Measurements from ENCODE around the gene STS.

The STS gene

GRCh38 chrX:7116081-7116480, 31.4 kb upstream of the STS start:
- Histone ChIP-seq H3K36me3 (ENCODE audit: insufficient read depth, low read length) (no peaks in the 10 kb centered on the region), H3K27ac (ENCODE audit: low read depth, low read length) (no peak overlapping the region), H3K4me3 (ENCODE audit: low read depth in 1 of 2, low read length in 2 of 2) (no peak overlapping the region), H3K9me3 (ENCODE audit: low read length) (no peaks in the 10 kb centered on the region), H3K9ac (ENCODE audit: low read length) (no peak overlapping the region), H3K27me3 (ENCODE audit: control insufficient read depth in 1 of 2, insufficient read depth in 2 of 2, low read length in 2 of 2) (no peaks in the 10 kb centered on the region), H3K4me1 (ENCODE audit: insufficient read depth, low read length) (peaks cover 11% of the 10 kb centered on the region)

- H3K27ac ChIP-seq (ENCODE audit: low read depth, low read length) = no peak overlapping the region
- H3K36me3 ChIP-seq (ENCODE audit: insufficient read depth, low read length) = no peaks in the 10 kb centered on the region
- H3K9me3 ChIP-seq (ENCODE audit: low read length) = no peaks in the 10 kb centered on the region
- H3K4me3 ChIP-seq (ENCODE audit: low read depth in 1 of 2, low read length in 2 of 2) = no peak overlapping the region
- H3K9ac ChIP-seq (ENCODE audit: low read length) = no peak overlapping the region
- no peaks in the 10 kb centered on the region for H3K27me3 ChIP-seq (ENCODE audit: control insufficient read depth in 1 of 2, insufficient read depth in 2 of 2, low read length in 2 of 2)
- peaks cover 11% of the 10 kb centered on the region for H3K4me1 ChIP-seq (ENCODE audit: insufficient read depth, low read length)
Measured at GRCh38 chrX:7117587-7117986, 29.9 kb upstream of the STS start.

GRCh38 chrX:7119950-7120877, 27.3 kb upstream of the STS start:
- H3K4me3 ChIP-seq (ENCODE audit: low read depth in 1 of 2, low read length in 2 of 2) = no peak overlapping the region
- H3K9me3 ChIP-seq (ENCODE audit: low read length) = no peaks in the 10 kb centered on the region
- no peaks in the 10 kb centered on the region for H3K27me3 ChIP-seq (ENCODE audit: control insufficient read depth in 1 of 2, insufficient read depth in 2 of 2, low read length in 2 of 2)
- no peaks in the 10 kb centered on the region for H3K36me3 ChIP-seq (ENCODE audit: insufficient read depth, low read length)
- H3K27ac ChIP-seq (ENCODE audit: low read depth, low read length) = no peak overlapping the region
- H3K4me1 ChIP-seq (ENCODE audit: insufficient read depth, low read length) = peaks cover 11% of the 10 kb centered on the region
- no peak overlapping the region for H3K9ac ChIP-seq (ENCODE audit: low read length)

DNA sequence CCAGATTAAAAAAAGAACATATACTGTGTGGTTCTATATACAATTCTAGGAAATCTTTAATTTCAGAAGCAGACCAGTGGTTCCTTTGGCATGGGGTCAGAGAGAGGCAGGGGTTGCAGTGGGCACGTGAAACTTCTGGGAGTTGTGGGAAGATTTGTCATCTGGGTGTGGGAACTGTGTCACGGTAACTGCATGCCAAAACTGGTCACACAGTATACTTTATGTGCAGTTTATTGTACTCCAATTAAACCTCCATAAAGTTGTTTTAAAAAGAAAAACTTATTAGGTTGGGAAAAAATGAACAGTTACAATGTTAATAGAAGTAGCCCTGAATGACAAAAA, 26.7 kb upstream of the STS start:
- Histone ChIP-seq H3K9ac (ENCODE audit: low read length) (no peak overlapping the region), H3K4me1 (ENCODE audit: insufficient read depth, low read length) (peaks cover 11% of the 10 kb centered on the region), H3K36me3 (ENCODE audit: insufficient read depth, low read length) (no peaks in the 10 kb centered on the region), H3K4me3 (ENCODE audit: low read depth in 1 of 2, low read length in 2 of 2) (no peak overlapping the region), H3K27ac (ENCODE audit: low read depth, low read length) (no peak overlapping the region), H3K27me3 (ENCODE audit: control insufficient read depth in 1 of 2, insufficient read depth in 2 of 2, low read length in 2 of 2) (no peaks in the 10 kb centered on the region), H3K9me3 (ENCODE audit: low read length) (no peaks in the 10 kb centered on the region)

DNA sequence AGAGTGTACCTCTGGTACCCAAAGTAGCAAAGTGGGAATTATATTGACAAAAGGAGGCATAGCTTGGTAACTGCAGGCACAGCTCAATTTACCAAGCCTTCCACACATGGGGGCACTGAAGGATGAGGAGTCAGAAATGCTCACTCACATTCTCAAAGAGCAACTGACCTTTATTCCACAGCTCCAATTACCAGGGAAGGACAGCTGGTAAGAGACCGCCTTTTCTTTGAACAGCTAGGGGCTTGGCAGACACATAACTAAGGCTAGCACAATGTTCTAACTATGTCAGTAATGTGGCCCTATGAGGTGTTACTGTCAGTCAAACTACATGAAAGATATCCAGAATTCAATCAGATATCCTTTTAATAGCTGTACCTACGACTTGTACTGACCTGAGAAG, 20.5 kb upstream of the STS start:
- Histone ChIP-seq H3K9me3 (ENCODE audit: low read length) (no peaks in the 10 kb centered on the region), H3K27me3 (ENCODE audit: control insufficient read depth in 1 of 2, insufficient read depth in 2 of 2, low read length in 2 of 2) (no peaks in the 10 kb centered on the region), H3K4me3 (ENCODE audit: low read depth in 1 of 2, low read length in 2 of 2) (no peak overlapping the region), H3K9ac (ENCODE audit: low read length) (no peak overlapping the region), H3K4me1 (ENCODE audit: insufficient read depth, low read length) (no peaks in the 10 kb centered on the region), H3K36me3 (ENCODE audit: insufficient read depth, low read length) (no peaks in the 10 kb centered on the region), H3K27ac (ENCODE audit: low read depth, low read length) (no peak overlapping the region)

DNA sequence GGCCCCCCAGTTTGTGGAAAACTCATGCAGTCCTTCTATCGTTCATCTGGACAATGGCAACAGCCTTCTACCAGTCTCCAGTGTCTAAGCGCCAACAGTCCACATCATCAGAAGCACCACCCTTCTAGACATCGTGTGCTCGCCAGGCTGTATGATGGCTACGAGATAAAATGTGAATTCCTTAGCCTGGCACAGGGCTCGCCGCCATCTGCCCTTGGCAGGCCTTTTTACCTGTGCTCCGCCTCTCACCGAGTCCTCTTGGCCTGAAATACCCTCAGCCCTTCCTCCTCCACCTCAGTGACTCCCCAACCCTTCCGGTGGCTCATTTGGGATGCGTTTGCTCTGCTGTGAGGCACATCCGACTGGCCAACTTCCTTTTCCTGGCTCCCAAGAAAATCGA, 15.9 kb upstream of the STS start:
- Histone ChIP-seq H3K36me3 (ENCODE audit: insufficient read depth, low read length) (no peaks in the 10 kb centered on the region), H3K9ac (ENCODE audit: low read length) (no peak overlapping the region), H3K27me3 (ENCODE audit: control insufficient read depth in 1 of 2, insufficient read depth in 2 of 2, low read length in 2 of 2) (no peaks in the 10 kb centered on the region), H3K27ac (ENCODE audit: low read depth, low read length) (no peak overlapping the region), H3K4me3 (ENCODE audit: low read depth in 1 of 2, low read length in 2 of 2) (no peak overlapping the region), H3K4me1 (ENCODE audit: insufficient read depth, low read length) (peaks cover 4% of the 10 kb centered on the region), H3K9me3 (ENCODE audit: low read length) (no peaks in the 10 kb centered on the region)

DNA sequence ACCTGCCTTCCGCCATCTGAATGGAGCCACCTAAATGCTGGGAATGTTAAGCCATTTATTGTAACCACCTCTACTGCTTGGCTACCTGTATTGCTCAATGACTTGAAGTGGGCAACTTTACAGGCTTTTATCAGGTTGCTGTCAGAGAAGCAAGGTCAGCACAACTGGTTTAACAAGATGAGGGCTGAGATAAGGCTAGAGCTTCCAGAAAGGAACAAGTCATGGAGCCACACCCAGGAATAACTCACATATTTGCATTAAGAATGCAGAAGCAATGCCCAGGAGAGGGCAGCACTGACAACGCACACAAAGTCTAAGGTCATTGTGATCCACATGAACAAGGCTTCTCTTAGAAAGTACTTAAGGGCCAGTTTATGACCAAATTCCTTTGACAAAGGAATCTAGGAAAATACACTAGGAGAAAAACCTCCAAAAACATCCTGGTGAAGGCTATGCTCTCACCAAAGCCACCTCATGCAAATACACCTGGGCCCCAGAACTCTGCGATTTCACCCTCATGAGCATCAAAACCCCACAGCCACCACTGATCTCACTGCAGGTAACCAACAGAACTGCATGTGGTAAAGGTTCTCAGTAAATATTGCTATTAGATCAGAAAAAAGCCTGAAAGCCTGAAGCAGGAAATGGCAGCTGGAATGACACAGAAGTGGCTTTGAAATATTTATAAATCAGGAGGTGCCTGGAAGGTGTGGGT, 15.0 kb upstream of the STS start:
- Histone ChIP-seq H3K36me3 (ENCODE audit: insufficient read depth, low read length) (no peaks in the 10 kb centered on the region), H3K27me3 (ENCODE audit: control insufficient read depth in 1 of 2, insufficient read depth in 2 of 2, low read length in 2 of 2) (no peaks in the 10 kb centered on the region), H3K27ac (ENCODE audit: low read depth, low read length) (no peak overlapping the region), H3K4me1 (ENCODE audit: insufficient read depth, low read length) (peaks cover 4% of the 10 kb centered on the region), H3K4me3 (ENCODE audit: low read depth in 1 of 2, low read length in 2 of 2) (no peak overlapping the region), H3K9ac (ENCODE audit: low read length) (no peak overlapping the region), H3K9me3 (ENCODE audit: low read length) (no peaks in the 10 kb centered on the region)

- Histone ChIP-seq H3K9me3 (ENCODE audit: low read length) (no peaks in the 10 kb centered on the region), H3K27me3 (ENCODE audit: control insufficient read depth in 1 of 2, insufficient read depth in 2 of 2, low read length in 2 of 2) (no peaks in the 10 kb centered on the region), H3K36me3 (ENCODE audit: insufficient read depth, low read length) (no peaks in the 10 kb centered on the region), H3K4me1 (ENCODE audit: insufficient read depth, low read length) (peaks cover 4% of the 10 kb centered on the region), H3K27ac (ENCODE audit: low read depth, low read length) (no peak overlapping the region), H3K9ac (ENCODE audit: low read length) (no peak overlapping the region), H3K4me3 (ENCODE audit: low read depth in 1 of 2, low read length in 2 of 2) (no peak overlapping the region)
Measured at GRCh38 chrX:7133050-7133440, 14.5 kb upstream of the STS start.

GRCh38 chrX:7134981-7135380, 12.5 kb upstream of the STS start:
- Histone ChIP-seq H3K36me3 (ENCODE audit: insufficient read depth, low read length) (no peaks in the 10 kb centered on the region), H3K9ac (ENCODE audit: low read length) (no peak overlapping the region), H3K27ac (ENCODE audit: low read depth, low read length) (no peak overlapping the region), H3K4me3 (ENCODE audit: low read depth in 1 of 2, low read length in 2 of 2) (no peak overlapping the region), H3K9me3 (ENCODE audit: low read length) (no peaks in the 10 kb centered on the region), H3K27me3 (ENCODE audit: control insufficient read depth in 1 of 2, insufficient read depth in 2 of 2, low read length in 2 of 2) (no peaks in the 10 kb centered on the region), H3K4me1 (ENCODE audit: insufficient read depth, low read length) (peaks cover 4% of the 10 kb centered on the region)

DNA sequence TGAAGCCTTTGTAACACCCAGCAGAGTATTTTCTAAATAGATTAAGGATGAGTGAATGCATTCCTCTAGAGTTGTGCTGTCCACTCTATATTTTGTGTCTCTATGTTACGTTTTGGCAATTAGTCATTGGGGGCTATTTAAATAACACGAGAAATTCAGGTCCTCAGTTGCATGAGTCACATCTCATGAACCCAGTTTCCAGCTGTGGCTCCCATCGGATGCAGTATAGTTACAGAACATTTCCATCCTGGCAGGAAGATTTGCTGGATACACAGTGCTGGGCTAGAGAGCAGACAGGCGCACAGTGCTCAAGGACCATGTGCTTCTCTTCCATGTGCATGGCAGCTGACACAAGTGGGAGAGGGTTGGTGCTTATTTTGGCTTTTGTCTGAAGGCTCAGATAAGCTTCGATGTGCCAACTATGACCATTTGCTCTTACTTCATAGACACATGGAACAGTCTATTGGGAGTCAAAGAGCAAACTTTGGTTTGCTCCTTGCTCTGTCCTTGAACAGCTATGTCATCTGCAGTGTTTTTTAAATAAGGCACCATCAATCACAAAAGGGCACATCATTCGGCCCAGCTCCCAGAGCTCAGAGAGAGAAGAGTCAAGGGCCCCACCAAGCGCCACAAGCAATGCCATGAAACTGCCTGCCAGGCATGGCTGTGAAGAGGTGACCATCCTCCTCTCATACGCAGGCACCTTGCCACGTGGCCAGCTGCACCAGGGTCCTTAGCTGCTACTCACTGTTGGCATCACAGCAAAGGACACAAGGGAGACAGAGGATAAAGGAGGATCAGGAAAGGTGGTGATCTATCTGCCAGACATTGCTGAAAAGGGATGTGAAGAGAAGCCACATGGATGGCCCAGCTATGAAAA, 8.1 kb upstream of the STS start:
- Histone ChIP-seq H3K27ac (ENCODE audit: low read depth, low read length) (no peak overlapping the region), H3K4me1 (ENCODE audit: insufficient read depth, low read length) (no peaks in the 10 kb centered on the region), H3K36me3 (ENCODE audit: insufficient read depth, low read length) (no peaks in the 10 kb centered on the region), H3K9ac (ENCODE audit: low read length) (no peak overlapping the region), H3K27me3 (ENCODE audit: control insufficient read depth in 1 of 2, insufficient read depth in 2 of 2, low read length in 2 of 2) (no peaks in the 10 kb centered on the region), H3K4me3 (ENCODE audit: low read depth in 1 of 2, low read length in 2 of 2) (no peak overlapping the region), H3K9me3 (ENCODE audit: low read length) (no peaks in the 10 kb centered on the region)

DNA sequence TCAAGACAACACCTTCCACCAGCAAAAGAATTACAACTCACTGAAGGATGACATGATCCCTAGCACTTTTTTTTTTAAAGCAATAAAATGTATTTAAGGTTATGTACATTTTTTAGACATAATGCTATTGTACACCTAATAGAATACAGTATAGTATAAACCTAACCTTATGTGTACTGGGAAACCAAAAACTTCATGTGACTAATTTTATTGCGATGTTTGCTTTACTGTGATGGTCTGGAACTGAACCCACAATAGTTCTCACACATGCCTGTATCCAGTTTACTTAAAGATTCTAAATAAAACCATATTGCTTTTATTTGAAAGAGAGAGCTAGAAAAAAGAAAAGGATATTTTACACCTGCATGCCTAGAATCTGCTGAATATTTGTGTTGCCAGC, 4.4 kb upstream of the STS start:
- Histone ChIP-seq H3K9me3 (ENCODE audit: low read length) (no peaks in the 10 kb centered on the region), H3K27me3 (ENCODE audit: control insufficient read depth in 1 of 2, insufficient read depth in 2 of 2, low read length in 2 of 2) (no peaks in the 10 kb centered on the region), H3K27ac (ENCODE audit: low read depth, low read length) (no peak overlapping the region), H3K36me3 (ENCODE audit: insufficient read depth, low read length) (no peaks in the 10 kb centered on the region), H3K9ac (ENCODE audit: low read length) (no peak overlapping the region), H3K4me3 (ENCODE audit: low read depth in 1 of 2, low read length in 2 of 2) (no peak overlapping the region), H3K4me1 (ENCODE audit: insufficient read depth, low read length) (peaks cover 4% of the 10 kb centered on the region)
